ENCODE data around the gene GP9. TPM values are rescaled to one million over a fixed set of nuclear protein-coding genes. Genes with fewer than 3 reads are reported as not detected.

GP9 gene
- total and polyA plus RNA-seq, 5 donors from 2014 or later: 3.7 TPM; not detected in 4

GRCh38 chr3:129017484-129017899 is 43.1 kb upstream of the GP9 start:
- Mint-ChIP-seq H3K9me3 (no peaks in the 10 kb centered on the region), H3K36me3 (no peaks in the 10 kb centered on the region), H3K27me3 (peaks cover 4% of the 10 kb centered on the region), H3K4me3 (peak overlapping the region in 2 of 4 donors; percentile 35 to 62), H3K4me1 (peaks cover 4 to 45% (median 21%) of the 10 kb centered on the region in 4 donors), H3K27ac (peak overlapping the region; percentile 29 to 91 (median 64))
- Histone ChIP-seq H3K9me3 (ENCODE audit: control insufficient read depth in 2 of 2, low read length in 2 of 2) (no peaks in the 10 kb centered on the region), H3K4me1 (ENCODE audit: control insufficient read depth, insufficient read depth, low read length, poor library complexity, severe bottlenecking) (peaks cover 24% of the 10 kb centered on the region), H3K27me3 (ENCODE audit: control insufficient read depth, insufficient read depth, low read length) (no peaks in the 10 kb centered on the region), H3K4me3 (ENCODE audit: low read depth, low read length) (no peak overlapping the region), H3K27ac (ENCODE audit: insufficient read depth, low read length, poor library complexity, severe bottlenecking) (no peak overlapping the region), H3K36me3 (ENCODE audit: control insufficient read depth, insufficient read depth, low read length) (no peaks in the 10 kb centered on the region)
- ATAC-seq (ENCODE audit: low read depth in 2 of 2) (no peak), DNase-seq (no peak)

DNA sequence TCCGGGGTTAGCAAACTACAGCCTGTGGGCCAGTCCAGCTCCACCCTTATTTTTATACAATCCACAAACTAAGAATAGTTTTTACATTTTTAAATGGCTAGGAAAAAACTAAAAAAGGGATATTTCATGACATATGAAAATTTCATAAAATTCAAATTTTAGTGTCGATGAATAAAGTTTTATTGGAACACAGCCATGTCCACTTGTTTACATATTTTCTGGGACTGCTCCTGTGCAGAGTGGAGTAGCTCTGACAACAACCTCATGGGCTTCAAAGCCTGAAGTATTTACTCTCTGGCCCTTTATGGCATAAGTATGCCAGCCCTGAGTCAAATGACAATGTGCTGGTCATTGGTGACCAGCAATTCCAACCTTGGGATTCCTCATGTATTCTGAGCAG is 42.3 kb upstream of the GP9 start:
- no peak for DNase-seq
- Mint-ChIP-seq H3K4me1 (peaks cover 4 to 45% (median 21%) of the 10 kb centered on the region in 4 donors), H3K36me3 (no peaks in the 10 kb centered on the region), H3K27ac (peak overlapping the region in 1 of 3 donors; percentile 71), H3K9me3 (no peaks in the 10 kb centered on the region), H3K27me3 (peaks cover 4% of the 10 kb centered on the region), H3K4me3 (no peak overlapping the region)
- Histone ChIP-seq H3K4me3 (ENCODE audit: low read depth, low read length) (no peak overlapping the region), H3K27ac (ENCODE audit: insufficient read depth, low read length, poor library complexity, severe bottlenecking) (no peak overlapping the region), H3K36me3 (ENCODE audit: control insufficient read depth, insufficient read depth, low read length) (no peaks in the 10 kb centered on the region), H3K27me3 (ENCODE audit: control insufficient read depth, insufficient read depth, low read length) (no peaks in the 10 kb centered on the region), H3K9me3 (ENCODE audit: control insufficient read depth in 2 of 2, low read length in 2 of 2) (no peaks in the 10 kb centered on the region), H3K4me1 (ENCODE audit: control insufficient read depth, insufficient read depth, low read length, poor library complexity, severe bottlenecking) (peaks cover 24% of the 10 kb centered on the region)
- ATAC-seq (ENCODE audit: low read depth in 2 of 2): no peak

GRCh38 chr3:129018751-129019150 is 41.8 kb upstream of the GP9 start:
- DNase-seq: no peak
- Mint-ChIP-seq H3K4me3 (no peak overlapping the region), H3K27ac (peak overlapping the region in 1 of 3 donors; percentile 71), H3K4me1 (peaks cover 4 to 43% (median 21%) of the 10 kb centered on the region in 4 donors), H3K36me3 (no peaks in the 10 kb centered on the region), H3K9me3 (no peaks in the 10 kb centered on the region), H3K27me3 (peaks cover 5% of the 10 kb centered on the region)
- Histone ChIP-seq H3K4me3 (ENCODE audit: low read depth, low read length) (no peak overlapping the region), H3K36me3 (ENCODE audit: control insufficient read depth, insufficient read depth, low read length) (no peaks in the 10 kb centered on the region), H3K4me1 (ENCODE audit: control insufficient read depth, insufficient read depth, low read length, poor library complexity, severe bottlenecking) (peaks cover 24% of the 10 kb centered on the region), H3K27ac (ENCODE audit: insufficient read depth, low read length, poor library complexity, severe bottlenecking) (no peak overlapping the region), H3K9me3 (ENCODE audit: control insufficient read depth in 2 of 2, low read length in 2 of 2) (no peaks in the 10 kb centered on the region), H3K27me3 (ENCODE audit: control insufficient read depth, insufficient read depth, low read length) (no peaks in the 10 kb centered on the region)
- no peak for ATAC-seq (ENCODE audit: low read depth in 2 of 2)

- peak overlapping the region in 1 of 3 donors; percentile 20 for H3K27ac Mint-ChIP-seq
- H3K27me3 Mint-ChIP-seq: peaks cover 8% of the 10 kb centered on the region
- H3K4me3 Mint-ChIP-seq: no peak overlapping the region
- Histone ChIP-seq H3K27ac (ENCODE audit: insufficient read depth, low read length, poor library complexity, severe bottlenecking) (no peak overlapping the region), H3K4me1 (ENCODE audit: control insufficient read depth, insufficient read depth, low read length, poor library complexity, severe bottlenecking) (peaks cover 24% of the 10 kb centered on the region), H3K4me3 (ENCODE audit: low read depth, low read length) (no peak overlapping the region), H3K36me3 (ENCODE audit: control insufficient read depth, insufficient read depth, low read length) (no peaks in the 10 kb centered on the region), H3K27me3 (ENCODE audit: control insufficient read depth, insufficient read depth, low read length) (no peaks in the 10 kb centered on the region), H3K9me3 (ENCODE audit: control insufficient read depth in 2 of 2, low read length in 2 of 2) (no peaks in the 10 kb centered on the region)
- ATAC-seq (ENCODE audit: low read depth in 2 of 2) (no peak), DNase-seq (no peak)
- no peaks in the 10 kb centered on the region for H3K9me3 Mint-ChIP-seq
- H3K36me3 Mint-ChIP-seq: no peaks in the 10 kb centered on the region
- peaks cover 4 to 43% (median 21%) of the 10 kb centered on the region in 4 donors for H3K4me1 Mint-ChIP-seq
Observed at GRCh38 chr3:129019266-129019665, 41.3 kb upstream of the GP9 start.

DNA sequence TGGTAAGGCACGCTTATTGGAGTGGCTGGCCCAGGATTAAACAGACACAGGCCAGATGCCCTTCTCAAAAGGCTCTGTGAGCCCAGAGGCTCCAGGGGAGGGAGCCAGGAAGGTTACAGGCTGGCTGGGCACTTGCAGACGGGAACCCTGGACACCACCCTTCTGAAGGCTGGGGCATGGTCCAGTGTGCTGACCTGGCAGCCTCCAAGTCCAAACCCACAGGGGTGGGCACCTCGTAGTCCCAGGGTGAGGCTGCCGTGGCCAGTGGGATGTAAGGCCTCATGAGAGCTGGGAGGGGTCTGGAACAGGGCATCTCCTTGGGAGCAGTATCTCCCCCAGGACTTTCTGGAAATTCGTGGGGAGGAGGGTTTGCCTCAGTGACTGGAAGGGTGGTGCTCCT is 39.9 kb upstream of the GP9 start:
- DNase-seq (no peak), ATAC-seq (ENCODE audit: low read depth in 2 of 2) (no peak)
- Mint-ChIP-seq H3K27me3 (peaks cover 8% of the 10 kb centered on the region), H3K4me1 (peaks cover 4 to 38% (median 18%) of the 10 kb centered on the region in 4 donors), H3K27ac (no peak overlapping the region), H3K9me3 (no peaks in the 10 kb centered on the region), H3K36me3 (no peaks in the 10 kb centered on the region), H3K4me3 (no peak overlapping the region)
- H3K4me1 ChIP-seq (ENCODE audit: control insufficient read depth, insufficient read depth, low read length, poor library complexity, severe bottlenecking): peaks cover 16% of the 10 kb centered on the region
- H3K36me3 ChIP-seq (ENCODE audit: control insufficient read depth, insufficient read depth, low read length): no peaks in the 10 kb centered on the region
- H3K9me3 ChIP-seq (ENCODE audit: control insufficient read depth in 2 of 2, low read length in 2 of 2): no peaks in the 10 kb centered on the region
- H3K27ac ChIP-seq (ENCODE audit: insufficient read depth, low read length, poor library complexity, severe bottlenecking): no peak overlapping the region
- no peak overlapping the region for H3K4me3 ChIP-seq (ENCODE audit: low read depth, low read length)
- no peaks in the 10 kb centered on the region for H3K27me3 ChIP-seq (ENCODE audit: control insufficient read depth, insufficient read depth, low read length)

- Histone ChIP-seq H3K27me3 (ENCODE audit: control insufficient read depth, insufficient read depth, low read length) (no peaks in the 10 kb centered on the region), H3K36me3 (ENCODE audit: control insufficient read depth, insufficient read depth, low read length) (no peaks in the 10 kb centered on the region), H3K9me3 (ENCODE audit: control insufficient read depth in 2 of 2, low read length in 2 of 2) (no peaks in the 10 kb centered on the region), H3K27ac (ENCODE audit: insufficient read depth, low read length, poor library complexity, severe bottlenecking) (no peak overlapping the region), H3K4me3 (ENCODE audit: low read depth, low read length) (no peak overlapping the region), H3K4me1 (ENCODE audit: control insufficient read depth, insufficient read depth, low read length, poor library complexity, severe bottlenecking) (peaks cover 11% of the 10 kb centered on the region)
- Mint-ChIP-seq H3K27ac (no peak overlapping the region), H3K4me3 (no peak overlapping the region), H3K27me3 (peaks cover 11% of the 10 kb centered on the region), H3K9me3 (no peaks in the 10 kb centered on the region), H3K36me3 (no peaks in the 10 kb centered on the region), H3K4me1 (peaks cover 4 to 38% (median 16%) of the 10 kb centered on the region in 4 donors)
- ATAC-seq (ENCODE audit: low read depth in 2 of 2) (no peak), DNase-seq (no peak)
Observed at GRCh38 chr3:129021140-129021551, 39.4 kb upstream of the GP9 start.

DNA sequence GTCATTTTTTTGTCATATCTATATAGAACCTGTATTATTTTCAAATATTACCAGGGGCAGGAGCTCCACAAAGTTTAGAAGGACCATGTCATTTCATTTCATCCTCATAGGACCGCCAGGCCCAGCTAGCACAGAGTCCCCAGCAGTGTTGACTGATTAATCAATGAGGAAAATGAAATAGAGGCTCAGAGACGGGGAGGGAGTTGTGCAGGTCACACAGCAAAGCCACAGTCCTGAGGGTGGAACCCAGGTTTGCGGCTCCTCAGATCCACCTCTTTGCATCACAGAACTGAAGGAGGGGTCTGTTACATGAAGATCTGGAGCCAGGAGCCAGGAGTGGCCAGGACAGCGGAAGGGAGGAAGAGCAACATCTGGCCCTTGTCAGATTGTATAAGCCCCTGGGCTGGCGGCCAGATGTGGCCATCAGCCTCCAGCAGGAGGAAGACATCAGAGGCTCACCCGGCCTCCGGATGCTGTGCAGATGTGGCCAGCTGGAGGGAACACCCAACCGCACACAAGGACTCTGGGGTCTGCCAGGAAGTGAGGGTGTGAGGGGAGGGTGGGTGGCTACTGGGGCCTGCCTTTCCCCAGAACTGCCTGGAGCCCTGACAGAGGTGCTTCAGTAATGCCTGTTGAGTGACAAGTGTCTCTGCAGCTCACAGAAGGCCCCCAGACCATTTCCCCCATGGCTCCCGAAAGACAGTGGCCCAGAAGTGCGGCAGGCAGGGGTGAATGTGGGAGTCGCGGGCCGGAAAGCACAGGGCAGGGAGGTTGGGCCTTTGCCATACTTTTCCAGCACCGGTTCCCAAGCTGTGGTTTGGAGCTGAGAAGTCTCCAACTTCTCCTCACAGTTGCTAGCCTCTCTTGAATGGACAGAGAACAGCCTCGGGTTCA is 38.2 kb upstream of the GP9 start:
- no peaks in the 10 kb centered on the region for H3K9me3 Mint-ChIP-seq
- no peak for ATAC-seq (ENCODE audit: low read depth in 2 of 2)
- H3K27ac Mint-ChIP-seq: no peak overlapping the region

GRCh38 chr3:129023008-129023358 is 37.6 kb upstream of the GP9 start:
- Histone ChIP-seq H3K9me3 (ENCODE audit: control insufficient read depth in 2 of 2, low read length in 2 of 2) (no peaks in the 10 kb centered on the region), H3K36me3 (ENCODE audit: control insufficient read depth, insufficient read depth, low read length) (no peaks in the 10 kb centered on the region), H3K27me3 (ENCODE audit: control insufficient read depth, insufficient read depth, low read length) (no peaks in the 10 kb centered on the region), H3K4me1 (ENCODE audit: control insufficient read depth, insufficient read depth, low read length, poor library complexity, severe bottlenecking) (peaks cover 12% of the 10 kb centered on the region), H3K27ac (ENCODE audit: insufficient read depth, low read length, poor library complexity, severe bottlenecking) (no peak overlapping the region), H3K4me3 (ENCODE audit: low read depth, low read length) (no peak overlapping the region)
- Mint-ChIP-seq H3K9me3 (no peaks in the 10 kb centered on the region), H3K36me3 (no peaks in the 10 kb centered on the region), H3K4me1 (peaks cover 7 to 30% (median 16%) of the 10 kb centered on the region in 4 donors), H3K27me3 (peaks cover 18% of the 10 kb centered on the region), H3K4me3 (no peak overlapping the region), H3K27ac (peak overlapping the region in 1 of 3 donors; percentile 14)
- ATAC-seq (ENCODE audit: low read depth in 2 of 2) (no peak), DNase-seq (no peak)

More for the DNA sequence above, 38.2 kb upstream of the GP9 start:
- no peaks in the 10 kb centered on the region for H3K36me3 ChIP-seq (ENCODE audit: control insufficient read depth, insufficient read depth, low read length)
- H3K27ac ChIP-seq (ENCODE audit: insufficient read depth, low read length, poor library complexity, severe bottlenecking): no peak overlapping the region
- H3K27me3 Mint-ChIP-seq: peaks cover 18% of the 10 kb centered on the region
- H3K4me3 Mint-ChIP-seq: no peak overlapping the region
- H3K9me3 ChIP-seq (ENCODE audit: control insufficient read depth in 2 of 2, low read length in 2 of 2): no peaks in the 10 kb centered on the region
- DNase-seq: no peak
- peaks cover 11 to 36% (median 21%) of the 10 kb centered on the region in 4 donors for H3K4me1 Mint-ChIP-seq
- H3K4me1 ChIP-seq (ENCODE audit: control insufficient read depth, insufficient read depth, low read length, poor library complexity, severe bottlenecking): peaks cover 9% of the 10 kb centered on the region
- no peaks in the 10 kb centered on the region for H3K27me3 ChIP-seq (ENCODE audit: control insufficient read depth, insufficient read depth, low read length)
- H3K4me3 ChIP-seq (ENCODE audit: low read depth, low read length): no peak overlapping the region
- no peaks in the 10 kb centered on the region for H3K36me3 Mint-ChIP-seq
